HCT116 (cell line): ENCODE measurements around the gene NOP53.

Experiments used
- ATF3 ChIP-seq: IDR thresholded peaks from 2 replicates; pipeline ENCODE4 v1.6.1; 2012
- CTCF ChIP-seq, 3 experiments: fragments of 200-600 bp in 1 of 3; sonication (generic) in 1 of 3; IDR thresholded peaks in 2 of 3; conservative IDR thresholded peaks in 1 of 3; 2 replicates each; pipeline ENCODE4 v1.5.1; 2012 to 2017; ENCODE audit warnings: low read depth in 2 of 3, low read length in 2 of 3, antibody characterized with exemption in 1 of 3, borderline replicate concordance in 1 of 3, control low read depth in 1 of 3, mild to moderate bottlenecking in 1 of 3, mixed read lengths in 1 of 3, mixed run types in 1 of 3, moderate library complexity in 1 of 3; ENCODE audit not compliant: insufficient read depth in 1 of 3
- ELF1 ChIP-seq: IDR thresholded peaks from 2 replicates; pipeline ENCODE4 v1.6.1; 2012; ENCODE audit warnings: low read depth, borderline replicate concordance
- EZH2 ChIP-seq: fragments of 200-600 bp; sonication (generic); IDR thresholded peaks from 2 replicates; pipeline ENCODE4 v1.6.1; 2017; ENCODE audit warnings: antibody characterized with exemption, mixed run types
- EZH2phosphoT487 ChIP-seq: fragments of 200-600 bp; IDR thresholded peaks from 2 replicates; pipeline ENCODE4 v1.6.1; 2018; ENCODE audit warnings: antibody characterized with exemption, borderline replicate concordance
- FOSL1 ChIP-seq: IDR thresholded peaks from 2 replicates; pipeline ENCODE4 v1.6.1; 2012; ENCODE audit warnings: low read depth
- POLR2A ChIP-seq: IDR thresholded peaks from 2 replicates; pipeline ENCODE4 v1.7.0; 2011; ENCODE audit warnings: borderline replicate concordance; ENCODE audit not compliant: insufficient read depth, insufficient read length; ENCODE audit errors: extremely low read depth
- POLR2AphosphoS5 ChIP-seq: IDR thresholded peaks from 2 replicates; pipeline ENCODE4 v1.6.1; 2011; ENCODE audit warnings: mild to moderate bottlenecking, low read depth, low read length, moderate library complexity
- RAD21 ChIP-seq: IDR thresholded peaks from 2 replicates; pipeline ENCODE4 v1.6.1; 2012; ENCODE audit warnings: low read depth, mild to moderate bottlenecking
- SP1 ChIP-seq: IDR thresholded peaks from 2 replicates; pipeline ENCODE4 v1.6.1; 2012; ENCODE audit warnings: low read depth
- TCF7L2 ChIP-seq: IDR thresholded peaks from 2 replicates; pipeline ENCODE4 v1.7.0; 2011; ENCODE audit warnings: borderline replicate concordance, inconsistent platforms; ENCODE audit not compliant: insufficient read depth, insufficient read length; ENCODE audit errors: extremely low read depth
- YY1 ChIP-seq: IDR thresholded peaks from 2 replicates; pipeline ENCODE4 v1.6.1; 2011; ENCODE audit warnings: low read length, low read depth, moderate library complexity, mild to moderate bottlenecking; ENCODE audit not compliant: insufficient replicate concordance; ENCODE audit errors: extremely low read depth
- ZBTB33 ChIP-seq: IDR thresholded peaks from 2 replicates; pipeline ENCODE4 v1.6.1; 2011; ENCODE audit warnings: mild to moderate bottlenecking, low read length, moderate library complexity; ENCODE audit not compliant: insufficient replicate concordance; ENCODE audit errors: extremely low read depth

- TF ChIP-seq ELF1: no peak
- no peak for TF ChIP-seq CTCF (IDR thresholded peaks at IDR 0.05 in 2 of 3, conservative IDR thresholded peaks at IDR 0.05 in 1 of 3; ENCODE audit: borderline replicate concordance in 1 of 3, insufficient read depth in 1 of 3, low read depth in 2 of 3, low read length in 2 of 3)
- TF ChIP-seq FOSL1: no peak
- no peak for TF ChIP-seq EZH2
- TF ChIP-seq RAD21: no peak
- TF ChIP-seq ATF3: no peak
- TF ChIP-seq TCF7L2: no peak
- no peak for TF ChIP-seq SP1
- no peak for TF ChIP-seq ZBTB33
- no peak for TF ChIP-seq POLR2A
- TF ChIP-seq YY1: no peak
- TF ChIP-seq EZH2phosphoT487: no peak
- no peak for TF ChIP-seq POLR2AphosphoS5
Observed at GRCh38 chr19:47766670-47767069, 21.3 kb downstream of the NOP53 start.
